GM21528 (cell line): ENCODE results near the gene PIP4K2A.

Experiments
- ATAC-seq: cut with Tn5 transposase; IDR thresholded peaks from one replicate; pipeline ENCODE4 v1.9.1; 2021; ENCODE audit warnings: mild to moderate bottlenecking, moderate library complexity; ENCODE audit not compliant: unreplicated experiment, low FRiP score

PIP4K2A gene

DNA sequence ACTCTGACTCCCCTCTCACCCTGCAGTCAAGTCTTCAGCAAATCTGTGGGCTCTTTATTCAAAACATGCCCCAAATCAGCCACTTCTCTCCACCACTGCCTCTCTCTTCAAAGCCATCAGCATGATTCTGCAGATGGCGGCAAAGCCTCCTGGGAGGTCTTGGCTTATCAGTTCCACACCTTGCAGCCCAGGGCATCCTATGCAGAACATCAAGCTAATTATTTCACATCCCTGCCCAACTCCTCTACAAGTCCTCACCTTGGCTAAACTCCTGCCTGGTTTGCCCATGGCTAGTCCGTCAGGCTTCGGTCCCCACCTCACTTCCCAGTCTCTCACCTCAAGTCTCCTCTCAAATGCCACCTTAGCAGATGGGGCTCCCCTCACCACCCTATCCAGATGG, 70.2 kb downstream of the PIP4K2A start:
- ATAC-seq, result no peak

DNA sequence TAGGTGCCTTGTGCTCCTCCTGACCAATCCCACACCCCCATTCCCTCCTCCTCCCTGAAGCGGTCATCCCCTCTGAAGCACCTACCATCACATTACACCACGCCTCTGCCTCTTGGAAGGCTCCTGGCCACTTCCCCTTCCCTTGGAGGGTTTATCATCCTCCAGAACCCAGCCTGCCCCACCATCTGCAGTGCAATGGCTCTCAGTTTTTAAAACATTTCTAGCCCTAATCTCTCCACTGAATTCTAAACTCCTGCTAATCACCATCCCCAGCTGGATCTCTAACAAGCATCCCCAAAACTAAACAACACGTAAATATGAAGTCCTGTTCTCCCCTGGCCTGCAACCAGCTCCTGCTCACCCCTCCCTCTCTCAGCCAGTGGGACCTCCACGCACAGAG, 70.6 kb downstream of the PIP4K2A start:
- ATAC-seq, result no peak

DNA sequence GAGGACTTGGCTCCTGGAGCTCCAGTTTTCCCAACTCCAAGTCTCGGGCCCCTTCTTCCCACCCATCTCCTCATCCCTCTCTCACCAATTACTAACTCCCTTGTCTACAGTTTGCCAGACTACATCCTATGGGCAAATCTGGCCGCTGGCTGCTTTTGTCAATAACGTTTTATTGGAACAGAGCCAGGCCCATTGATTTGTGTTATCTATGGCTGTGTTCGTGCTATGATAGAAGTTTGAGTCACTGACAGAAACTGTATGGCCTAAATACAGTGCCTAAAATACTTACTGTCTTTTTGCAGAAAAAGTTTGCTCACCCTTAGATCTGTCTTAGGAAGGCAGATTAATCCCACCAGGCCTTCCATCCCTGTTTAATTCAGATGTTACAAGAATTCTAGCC, 71.3 kb downstream of the PIP4K2A start:
- no peak for ATAC-seq

DNA sequence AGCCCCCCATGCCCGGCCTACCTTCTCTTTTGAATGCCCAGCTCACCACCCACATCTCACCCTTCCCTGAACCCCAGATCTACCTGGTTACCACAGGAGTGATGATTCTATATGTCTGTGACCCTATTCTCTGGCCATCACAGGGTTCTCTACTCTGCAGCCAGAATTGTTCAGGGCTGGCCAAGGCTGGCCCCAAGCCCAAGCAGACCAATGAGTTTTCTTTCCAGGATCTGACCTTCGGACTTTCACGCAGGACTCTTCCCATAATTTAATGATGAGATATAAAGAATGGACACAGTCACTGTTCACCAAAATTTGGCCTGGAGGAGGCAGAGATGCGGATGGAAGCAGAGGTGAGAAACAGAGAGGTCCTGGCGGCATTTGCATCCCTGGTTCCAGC, 72.6 kb downstream of the PIP4K2A start:
- ATAC-seq, result no peak

DNA sequence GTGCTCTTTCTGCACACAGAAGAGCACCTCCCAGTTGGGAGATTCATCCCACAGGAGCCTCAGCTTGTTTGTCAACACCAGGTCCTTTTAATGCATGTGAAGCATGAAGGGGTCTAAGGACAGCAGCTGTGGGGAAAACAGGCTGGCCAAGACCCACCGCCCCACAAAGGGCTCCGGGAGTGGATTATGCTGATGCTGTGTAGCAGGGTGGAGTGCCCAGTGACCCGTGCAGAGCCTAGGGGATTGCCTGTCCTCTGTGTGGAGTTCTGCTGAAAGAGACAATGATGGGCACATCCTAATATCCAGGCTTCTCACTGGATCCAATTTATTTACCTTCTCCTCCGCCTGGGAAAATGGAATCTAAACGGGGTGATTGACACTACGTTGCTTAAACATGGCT, 74.0 kb downstream of the PIP4K2A start:
- ATAC-seq, result no peak

DNA sequence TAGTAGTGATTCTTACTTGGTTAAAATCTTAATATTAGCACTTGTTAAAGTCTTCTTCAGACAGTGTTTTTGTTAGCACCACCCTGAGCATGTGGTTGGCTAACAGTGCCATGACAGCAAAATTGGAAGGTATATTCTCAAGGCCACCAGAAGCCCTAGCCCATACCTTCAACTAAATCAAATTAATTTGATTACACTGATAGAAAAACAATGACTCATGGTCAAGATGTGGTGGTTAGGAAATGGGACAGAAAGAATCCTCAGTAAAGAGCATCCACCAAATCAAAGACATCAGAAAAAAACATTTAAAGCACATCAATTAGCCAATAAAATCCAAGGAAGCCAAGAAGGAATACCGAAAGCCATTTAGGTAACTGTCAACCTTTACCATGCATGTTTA, 75.5 kb downstream of the PIP4K2A start:
- no peak for ATAC-seq

DNA sequence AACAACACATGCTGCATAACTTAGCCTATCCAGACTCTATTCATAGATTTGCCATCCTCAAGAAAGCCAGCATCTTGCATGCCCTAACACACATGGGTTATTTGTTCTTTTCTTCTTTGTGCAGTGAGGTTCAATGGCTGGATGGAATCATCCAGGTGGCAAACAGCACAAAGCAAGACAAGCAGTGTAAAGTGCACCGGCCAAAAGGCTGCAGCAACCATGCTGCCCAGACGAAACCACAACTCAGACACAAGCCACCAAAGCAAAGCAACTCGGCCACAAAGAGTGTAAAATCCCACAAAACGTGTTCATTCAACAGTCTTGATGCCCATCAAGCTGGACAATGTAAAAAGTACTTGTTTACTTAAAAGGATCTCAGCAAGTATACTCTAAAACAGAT, 76.9 kb downstream of the PIP4K2A start:
- no peak for ATAC-seq

DNA sequence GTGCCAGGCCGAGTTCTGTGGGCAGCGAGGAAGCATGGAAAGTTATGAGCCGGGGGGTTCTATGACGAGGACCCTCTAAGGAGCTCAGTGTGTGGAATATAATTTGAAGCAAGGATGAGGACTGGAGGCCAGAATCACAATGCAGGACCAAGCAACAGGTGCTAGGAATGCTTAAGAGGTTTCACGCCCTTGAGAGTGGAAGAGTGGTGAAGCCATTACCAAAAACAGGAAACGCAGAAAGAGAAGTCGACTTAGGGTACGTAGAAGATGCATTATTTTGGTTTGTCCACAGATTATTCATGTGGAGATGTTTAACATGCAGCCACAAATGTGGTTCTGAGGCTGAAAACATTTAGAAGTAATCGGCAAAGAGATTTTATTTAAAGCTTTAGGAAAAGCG, 78.7 kb downstream of the PIP4K2A start:
- no peak for ATAC-seq

DNA sequence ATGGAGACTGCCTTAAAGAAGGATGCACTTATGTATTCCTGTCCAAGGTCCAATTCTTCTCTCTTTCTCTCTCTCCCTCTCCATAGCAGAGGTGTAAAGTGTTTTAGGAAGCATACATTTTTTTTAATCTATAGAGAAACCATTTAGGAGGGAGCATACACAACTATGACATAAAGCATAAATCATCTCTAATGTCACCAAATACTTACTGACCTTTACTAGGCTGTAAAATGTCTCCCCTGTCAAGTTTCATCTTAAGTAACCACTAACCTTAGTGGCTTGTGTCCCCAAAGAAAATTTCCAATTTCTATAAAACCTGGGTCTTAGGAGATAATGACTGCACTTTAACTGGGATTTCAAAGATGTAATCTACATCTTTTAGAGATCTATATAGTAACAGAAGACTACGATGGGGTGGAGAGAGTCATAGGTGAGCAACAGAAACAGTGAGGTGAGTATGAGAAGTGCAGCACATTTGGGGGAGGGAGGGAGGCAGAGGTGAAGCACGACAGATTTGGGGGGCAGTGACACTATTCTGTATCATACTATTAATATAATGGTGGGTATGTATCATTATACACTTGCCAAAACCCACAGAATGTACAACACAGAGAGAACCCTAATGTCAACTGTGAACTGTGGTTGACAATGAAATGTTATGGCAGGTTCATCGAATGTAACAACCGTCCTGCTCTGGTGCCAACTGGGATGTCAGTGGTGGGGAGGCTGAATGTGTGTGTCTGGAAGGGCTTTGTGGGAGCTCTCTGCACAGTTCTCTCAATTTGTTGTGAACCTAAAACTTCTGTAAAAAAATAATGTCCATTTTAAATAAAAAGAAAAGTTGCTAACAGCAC, 79.5 kb downstream of the PIP4K2A start:
- no peak for ATAC-seq

DNA sequence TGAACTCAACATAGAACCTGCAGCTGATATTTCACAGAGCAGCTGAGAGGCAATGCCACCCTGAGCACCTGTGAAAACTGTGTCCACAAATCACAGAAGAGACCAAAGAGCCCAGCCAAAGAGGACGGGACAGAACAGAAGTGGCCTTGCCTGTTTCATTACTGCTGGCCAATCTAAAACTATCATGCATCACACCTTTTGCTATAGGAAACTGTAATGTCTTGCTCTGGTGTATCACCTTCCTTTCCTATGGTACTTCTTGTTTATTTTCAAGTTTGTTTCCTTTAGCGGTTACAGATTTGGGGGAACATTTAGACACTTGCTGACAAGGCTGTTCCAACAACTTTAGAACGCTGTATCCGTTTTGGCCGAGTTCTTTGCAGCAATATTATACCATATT, 80.3 kb downstream of the PIP4K2A start:
- ATAC-seq, result no peak

DNA sequence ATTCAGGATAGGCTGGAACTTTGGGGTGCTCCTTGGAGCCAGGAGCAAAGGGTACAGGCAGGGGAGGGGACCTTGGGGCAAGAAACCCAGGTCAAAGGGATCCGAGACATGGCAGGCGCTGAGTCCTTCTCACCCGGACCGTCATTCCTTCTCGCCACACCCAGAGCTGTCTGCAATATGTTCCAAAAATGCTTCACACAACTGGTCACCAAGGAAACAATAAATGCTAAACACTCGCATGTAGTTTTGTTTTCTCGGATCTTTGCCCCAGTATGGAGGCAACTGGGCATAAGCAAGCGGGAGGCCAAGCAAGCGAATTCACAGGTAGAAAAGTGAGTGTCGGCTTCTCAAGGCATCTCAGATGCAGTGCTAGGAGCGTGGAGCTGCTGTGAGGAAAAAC, 80.8 kb downstream of the PIP4K2A start:
- no peak for ATAC-seq

DNA sequence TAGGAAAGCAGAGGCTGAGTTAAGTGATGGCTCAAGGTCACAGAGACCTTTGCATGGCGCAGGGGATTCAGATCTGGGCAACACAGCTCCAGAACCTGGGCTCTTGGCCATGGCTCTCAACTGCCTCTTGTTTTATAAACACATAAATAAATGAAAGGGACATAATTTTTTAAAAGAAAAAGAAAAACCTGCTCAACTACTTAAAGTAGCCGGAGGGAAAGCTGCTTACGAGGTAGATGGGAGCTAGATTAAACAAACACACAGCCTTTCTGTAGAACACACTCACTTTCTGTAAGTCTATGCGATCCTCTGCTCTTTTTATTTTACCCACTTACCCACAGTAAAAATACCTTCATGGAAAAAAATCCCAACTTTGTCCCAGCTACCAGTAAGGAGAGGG, 81.3 kb downstream of the PIP4K2A start:
- ATAC-seq, result no peak

DNA sequence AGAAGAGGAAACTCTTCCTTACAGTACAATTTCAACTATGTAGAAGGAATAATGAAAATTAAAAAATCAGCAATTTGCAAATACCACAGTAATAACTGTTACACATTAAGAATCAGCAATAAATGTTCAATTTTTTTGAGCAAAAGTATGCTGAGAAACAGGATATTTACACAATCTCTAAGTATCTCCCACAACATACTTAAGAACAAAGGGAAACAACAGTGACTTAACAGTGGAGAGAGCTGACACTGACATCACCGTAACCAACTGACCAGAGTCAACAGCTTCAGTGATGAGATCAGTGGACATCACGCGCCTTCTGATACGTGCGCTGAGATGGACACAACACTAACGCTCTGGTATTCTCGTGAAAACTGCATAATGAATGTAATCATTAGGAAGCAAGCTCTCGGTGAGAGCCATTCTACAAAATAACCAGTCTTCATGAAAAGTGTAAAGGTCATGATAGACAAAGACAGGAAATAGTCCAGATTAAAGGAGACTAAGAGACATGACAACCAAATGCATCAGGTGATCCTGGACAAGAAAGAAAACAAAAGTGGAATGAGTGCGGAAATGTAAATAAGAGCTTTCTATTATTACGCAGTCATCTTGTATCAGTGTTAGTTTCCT, 82.6 kb downstream of the PIP4K2A start:
- ATAC-seq, result no peak

DNA sequence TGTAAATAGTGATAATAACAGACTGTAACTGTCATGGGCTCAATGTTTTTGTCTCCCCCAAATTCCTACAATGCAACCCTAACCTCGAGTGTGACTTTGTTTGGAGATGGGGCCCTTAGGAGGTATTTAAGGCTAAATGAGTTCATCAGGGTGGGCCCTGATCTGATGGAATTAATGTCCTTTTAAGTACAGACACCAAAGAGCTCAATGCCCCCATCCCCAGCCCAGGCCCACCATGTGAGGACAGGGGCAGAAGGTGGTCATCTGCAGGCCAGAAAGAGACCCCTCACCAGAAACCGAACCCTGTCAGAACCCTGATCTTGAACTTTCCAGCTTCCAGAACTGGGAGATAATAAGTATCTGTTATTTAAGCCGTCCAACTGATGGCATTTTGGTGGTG, 83.2 kb downstream of the PIP4K2A start:
- no peak for ATAC-seq

DNA sequence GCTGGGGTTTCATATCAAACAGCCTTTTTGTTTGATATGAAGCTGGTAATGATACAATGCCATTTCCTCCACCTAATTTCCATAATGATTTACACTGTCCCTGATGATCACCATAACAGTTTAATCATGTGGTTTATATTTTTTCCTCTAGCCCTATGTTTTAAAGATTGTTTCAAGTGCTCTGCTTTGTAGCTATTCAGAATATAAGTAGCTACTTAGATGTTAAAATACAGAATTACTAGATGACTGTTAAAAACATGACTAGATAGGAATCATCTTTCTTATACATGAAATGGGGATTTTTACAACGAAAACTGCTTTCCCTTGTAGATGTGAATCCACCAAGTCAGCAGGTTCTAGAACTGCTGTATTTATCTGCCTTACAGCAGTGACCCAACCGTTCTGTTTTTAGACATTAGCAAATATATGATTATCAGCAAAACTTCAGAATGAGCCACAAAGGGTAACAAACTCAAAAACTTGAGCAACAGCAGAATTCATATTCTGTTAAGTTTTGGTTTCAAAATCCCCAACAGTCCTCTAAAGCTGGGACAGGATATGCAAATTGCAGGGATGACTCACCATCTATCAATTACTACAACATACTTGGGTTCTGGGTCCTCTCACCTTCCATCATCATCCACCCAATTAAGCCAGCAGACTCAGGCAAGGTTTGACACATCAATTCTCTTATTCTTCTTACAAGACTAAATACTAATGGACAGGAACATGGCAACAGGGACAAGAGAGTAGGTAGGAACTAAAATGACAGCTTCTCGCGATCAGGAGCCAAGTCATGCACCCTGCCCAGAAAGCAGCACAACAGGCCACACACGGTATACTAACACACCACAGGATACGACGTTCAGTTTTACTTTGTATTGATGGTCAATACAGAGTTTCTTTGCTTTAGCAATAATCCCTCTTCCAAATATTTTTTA, 83.9 kb downstream of the PIP4K2A start:
- ATAC-seq, result peak; percentile 82

DNA sequence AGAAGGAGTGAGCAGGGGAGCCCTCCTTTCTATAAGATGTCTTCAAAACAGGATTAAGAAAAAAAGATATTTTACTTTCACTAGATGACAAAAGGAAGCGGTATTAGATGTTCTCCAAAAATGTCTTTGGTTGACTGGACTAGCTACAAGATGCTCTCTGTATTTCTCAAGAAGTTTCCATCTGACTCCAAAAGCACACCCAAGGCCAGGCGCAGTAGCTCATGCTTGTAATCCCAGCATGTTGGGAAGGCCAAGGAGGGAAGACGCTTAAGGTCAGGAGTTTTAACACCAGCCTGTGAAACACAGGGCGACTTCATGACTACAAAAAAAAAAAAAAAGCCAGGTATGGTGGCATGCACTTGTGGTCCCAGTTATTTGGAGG, 84.5 kb downstream of the PIP4K2A start:
- ATAC-seq, result peak; percentile 9

DNA sequence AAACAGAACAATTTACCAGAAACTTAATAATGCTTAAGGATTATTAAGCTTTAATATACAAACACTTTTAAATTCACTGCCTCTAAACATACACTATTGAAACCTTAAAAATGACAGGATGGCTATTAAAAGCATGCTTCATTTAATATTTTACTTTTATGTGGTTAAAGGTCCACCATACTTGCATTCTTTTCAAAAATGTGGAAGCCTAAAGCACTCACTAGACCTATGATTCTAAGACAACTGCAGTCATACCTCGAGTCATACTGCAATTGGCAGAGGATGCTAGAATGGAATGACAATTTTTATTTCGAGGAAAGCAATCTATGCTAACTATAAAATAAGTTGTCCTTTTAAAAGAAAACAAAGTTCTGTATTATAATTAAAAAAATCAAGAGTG, 85.3 kb downstream of the PIP4K2A start:
- ATAC-seq, result no peak

DNA sequence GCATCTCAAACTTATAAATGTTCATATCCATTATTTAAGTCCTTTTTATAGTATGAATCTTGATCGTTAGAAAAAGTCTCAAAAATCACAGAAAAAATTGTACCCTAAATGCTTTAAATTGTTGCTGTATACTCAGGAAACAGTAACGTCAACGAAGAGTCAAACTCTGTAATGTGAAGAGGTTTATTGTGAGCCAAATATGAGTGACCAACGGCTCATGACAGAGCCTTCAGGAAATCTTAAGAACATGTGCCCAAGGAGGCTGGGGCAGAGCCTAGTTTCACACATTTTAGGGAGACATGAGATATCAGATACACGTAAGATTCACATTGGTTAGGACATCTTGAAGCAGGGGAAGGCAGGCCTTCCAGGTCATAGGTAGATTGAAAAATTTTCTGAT, 86.1 kb downstream of the PIP4K2A start:
- ATAC-seq, result no peak

DNA sequence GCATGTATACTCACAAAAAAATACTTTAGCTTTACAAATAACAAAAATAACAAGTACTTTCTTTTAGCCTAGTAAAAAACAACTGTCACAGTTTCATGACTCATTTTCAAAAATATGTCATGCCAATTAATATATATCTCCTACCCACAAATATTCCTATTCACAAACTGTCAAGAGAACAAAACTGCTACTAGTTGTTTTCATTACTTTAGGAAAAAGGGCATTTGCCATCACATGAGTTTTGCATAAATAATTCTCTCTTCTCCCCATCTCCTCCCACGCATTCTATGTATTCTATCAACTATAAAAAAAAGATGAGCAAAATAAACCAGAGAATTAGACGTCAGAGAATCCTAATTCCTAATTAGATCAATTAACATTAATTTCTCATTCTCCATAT, 87.6 kb downstream of the PIP4K2A start:
- ATAC-seq, result no peak

DNA sequence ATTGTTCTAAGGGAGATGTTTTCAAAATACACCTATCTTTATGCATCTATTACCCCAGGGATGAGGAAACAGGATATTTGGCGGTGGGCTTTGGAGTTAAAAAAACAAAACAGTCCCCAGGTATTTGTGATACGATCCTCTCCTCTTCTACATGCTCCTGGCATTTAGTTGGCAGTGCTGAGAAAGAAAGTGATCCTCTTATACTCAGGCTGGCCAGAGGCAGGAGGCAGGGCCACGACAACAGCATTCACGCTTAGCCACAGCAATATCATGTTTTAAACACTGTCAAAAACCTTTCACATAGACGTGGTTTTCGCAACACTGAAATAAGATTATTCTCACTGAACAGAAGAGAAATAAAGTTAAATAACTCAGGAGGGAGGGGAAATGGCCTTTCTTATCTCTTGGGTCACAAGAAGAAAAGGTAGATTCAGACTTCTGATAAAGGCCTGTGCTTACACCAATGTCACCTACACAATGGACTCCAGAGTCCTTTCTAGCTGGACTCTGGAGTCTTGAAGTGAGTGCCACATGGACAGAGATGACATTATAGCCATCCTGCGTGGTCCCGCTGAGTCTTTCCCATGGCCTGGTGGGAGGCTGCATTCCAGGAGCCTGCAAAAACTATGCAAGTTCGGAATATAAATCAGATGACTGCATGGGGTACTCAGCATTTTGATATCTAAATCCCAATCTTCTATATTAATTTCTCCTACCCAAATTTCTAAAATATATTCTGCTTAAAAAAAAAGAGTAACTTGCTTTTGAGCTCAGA, 88.7 kb downstream of the PIP4K2A start:
- ATAC-seq, result no peak
